G401 (cell line): Measurements from ENCODE around the gene DCAF6. TPM values are rescaled to one million over a fixed set of nuclear protein-coding genes. Genes with fewer than 3 reads are reported as not detected.
"Not testable (repeated sequence)": the region's sequence is repeated elsewhere in the genome, so short reads cannot be mapped to it uniquely, and the experiment has no call there.

Experiments
- DNase-seq: peaks from one replicate; pipeline ENCODE4 v3.0.0-alpha.2; 2015; ENCODE audit warnings: low spot score
- in situ Hi-C: cut with HindIII; loops from 2 replicates; pipeline ENCODE4 v1.10.0; 2016; ENCODE audit warnings: low sequenced_read_pairs, mixed read lengths
- total RNA-seq: library from RNA; depleted of rRNA; stranded (reverse); fragments of >200 nt; shearing (Covaris generic); gene quantifications from 2 replicates; pipeline ENCODE4 v1.2.3, GENCODE V29; 2014

The DCAF6 gene
- total RNA-seq, 1 experiment from 2014 or later: 56.2 TPM

GRCh38 chr1:167922023-167922422 is 14.5 kb upstream of the DCAF6 start:
- in situ Hi-C loops: no loop called here
- DNase-seq: no peak

- in situ Hi-C loops: no loop called here
These were observed 13.8 kb upstream of the DCAF6 start for GRCh38 chr1:167922611-167923074.

GRCh38 chr1:167923324-167924056 is 13.0 kb upstream of the DCAF6 start:
- DNase-seq: no peak
- in situ Hi-C loops: no loop called here

More at GRCh38 chr1:167922611-167923074, 13.8 kb upstream of the DCAF6 start:
- no peak for DNase-seq

GRCh38 chr1:167924102-167924501 is 12.4 kb upstream of the DCAF6 start:
- no peak for DNase-seq
- in situ Hi-C loops: no loop called here

- DNase-seq: no peak
- in situ Hi-C loops: no loop called here
These were observed 11.8 kb upstream of the DCAF6 start for GRCh38 chr1:167924543-167925231.

- no peak for DNase-seq
- in situ Hi-C loops: no loop called here
These were observed 9.9 kb upstream of the DCAF6 start for GRCh38 chr1:167926486-167926997.

- in situ Hi-C loops: no loop called here
These were observed 9.3 kb upstream of the DCAF6 start for GRCh38 chr1:167927046-167927754.

GRCh38 chr1:167928457-167928852 is 8.0 kb upstream of the DCAF6 start:
- in situ Hi-C loops: no loop called here
- DNase-seq: no peak

More at GRCh38 chr1:167927046-167927754, 9.3 kb upstream of the DCAF6 start:
- DNase-seq: no peak

GRCh38 chr1:167928919-167929318 is 7.6 kb upstream of the DCAF6 start:
- in situ Hi-C loops, DNase-seq: not testable (repeated sequence)

GRCh38 chr1:167929725-167930124 is 6.8 kb upstream of the DCAF6 start:
- in situ Hi-C loops: no loop called here

GRCh38 chr1:167933788-167934187 is 2.7 kb upstream of the DCAF6 start:
- no peak for DNase-seq
- in situ Hi-C loops: no loop called here

More at GRCh38 chr1:167929725-167930124, 6.8 kb upstream of the DCAF6 start:
- DNase-seq: no peak

- peak; percentile 61 for DNase-seq
- in situ Hi-C loops: no loop called here
These were observed 1.9 kb upstream of the DCAF6 start for GRCh38 chr1:167934426-167935215.

- DNase-seq: peak; percentile 58
- in situ Hi-C loops: no loop called here
These were observed 1.0 kb upstream of the DCAF6 start for GRCh38 chr1:167935216-167936067.

- in situ Hi-C loops: no loop called here
- DNase-seq: peak; percentile 60
These were observed 636 bp downstream of the DCAF6 start, which contains the start of gene MPC2 for GRCh38 chr1:167936930-167937708. Gene MPC2, minus strand, starts transcription at chr1:167937072. Its CDS starts 1,231 bp downstream, at chr1:167935841.

GRCh38 chr1:167937709-167938010 is 1.2 kb downstream of the DCAF6 start:
- in situ Hi-C loops: no loop called here
- DNase-seq: no peak

GRCh38 chr1:167938080-167938636 is 1.7 kb downstream of the DCAF6 start:
- in situ Hi-C loops: no loop called here
- no peak for DNase-seq

GRCh38 chr1:167940264-167940663 is 3.8 kb downstream of the DCAF6 start:
- no peak for DNase-seq
- in situ Hi-C loops: no loop called here
